NCI-H2081 treated with DMSO at 0.1 percent for 48 hours (cell line): ENCODE data around the gene ATP6AP1.
"Not testable (repeated sequence)": the region's sequence is repeated elsewhere in the genome, so short reads cannot be mapped to it uniquely, and the experiment has no call there.

Experiments
- DNase-seq: peaks from one replicate; lab custom pipeline; 2025; lab: John Stamatoyannopoulos, UW

The ATP6AP1 gene

GRCh38 chrX:154399527-154400368 lies 28.7 kb upstream of the ATP6AP1 start:
- no peak for DNase-seq

DNA sequence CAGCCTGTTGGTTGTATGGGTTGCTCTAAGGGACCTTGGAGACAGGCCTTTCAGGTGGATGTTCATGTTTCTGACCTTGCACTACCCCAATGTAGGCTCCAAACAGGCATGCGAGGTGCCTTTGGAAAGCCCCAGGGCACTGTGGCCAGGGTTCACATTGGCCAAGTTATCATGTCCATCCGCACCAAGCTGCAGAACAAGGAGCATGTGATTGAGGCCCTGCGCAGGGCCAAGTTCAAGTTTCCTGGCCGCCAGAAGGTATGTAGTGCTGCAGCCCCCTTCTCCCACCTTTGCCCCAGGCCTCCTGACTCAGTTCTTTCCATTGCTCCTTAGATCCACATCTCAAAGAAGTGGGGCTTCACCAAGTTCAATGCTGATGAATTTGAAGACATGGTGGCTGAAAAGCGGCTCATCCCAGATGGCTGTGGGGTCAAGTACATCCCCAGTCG lies 28.1 kb upstream of the ATP6AP1 start:
- not testable (repeated sequence) for DNase-seq

DNA sequence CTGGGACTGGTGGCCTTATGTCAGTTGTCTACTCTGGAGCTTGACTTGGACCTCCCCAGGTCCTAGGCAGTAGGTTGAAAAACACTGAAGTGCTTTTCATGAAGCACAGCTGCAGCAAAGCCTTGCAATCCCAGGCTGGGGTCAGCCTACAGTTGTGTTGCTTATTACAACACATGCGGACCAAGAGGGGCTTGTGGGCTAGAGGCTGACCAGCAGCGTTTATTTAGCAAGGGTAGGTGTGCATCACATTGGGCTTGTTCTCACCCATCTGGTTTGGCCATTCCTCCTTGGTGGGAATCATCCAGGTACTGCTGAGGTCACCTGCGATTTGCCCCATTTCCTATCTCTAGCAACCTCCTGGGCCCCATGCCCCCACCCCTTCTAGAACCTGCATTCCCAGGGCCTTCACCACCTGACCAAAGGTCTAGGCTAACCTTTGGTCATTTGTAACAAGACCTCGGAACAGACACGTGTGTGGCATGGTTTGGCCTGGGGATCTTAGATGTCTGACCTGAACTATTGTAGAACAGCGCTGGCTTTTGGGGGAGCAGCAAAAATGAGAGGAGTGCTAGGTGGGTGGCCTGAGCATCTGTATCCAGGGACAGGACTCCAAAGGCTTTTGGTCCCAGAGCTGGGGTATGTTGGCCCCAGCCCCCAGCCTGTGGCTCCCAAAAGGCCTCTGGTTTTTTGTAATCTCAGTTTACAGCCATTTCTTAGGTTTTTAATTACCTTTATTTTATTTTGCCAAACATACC lies 27.3 kb upstream of the ATP6AP1 start:
- no peak for DNase-seq

GRCh38 chrX:154401918-154402621 lies 26.4 kb upstream of the ATP6AP1 start:
- DNase-seq: no peak

GRCh38 chrX:154402622-154403127 lies 25.8 kb upstream of the ATP6AP1 start:
- DNase-seq: no peak

DNA sequence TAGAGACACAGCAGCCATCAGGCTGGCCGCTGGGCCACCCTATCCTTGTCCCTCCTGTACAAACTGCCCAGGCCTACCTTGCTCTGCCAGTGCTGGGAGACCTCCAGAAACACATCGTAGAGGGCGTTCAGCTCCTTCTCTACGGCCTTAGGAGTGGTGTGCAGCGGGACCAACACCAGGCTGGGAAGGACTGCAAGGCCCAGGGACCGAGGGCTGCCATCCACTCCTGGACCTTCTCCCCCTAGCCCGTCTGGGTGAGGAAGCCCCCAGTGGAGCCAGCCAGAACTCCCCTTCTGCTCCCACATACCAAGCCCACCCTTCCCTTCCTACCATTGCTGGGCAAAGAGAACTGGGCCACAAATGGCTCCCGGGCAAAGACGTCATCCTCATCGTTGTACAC lies 25.3 kb upstream of the ATP6AP1 start:
- no peak for DNase-seq

GRCh38 chrX:154403858-154404257 lies 24.6 kb upstream of the ATP6AP1 start:
- DNase-seq: no peak

DNA sequence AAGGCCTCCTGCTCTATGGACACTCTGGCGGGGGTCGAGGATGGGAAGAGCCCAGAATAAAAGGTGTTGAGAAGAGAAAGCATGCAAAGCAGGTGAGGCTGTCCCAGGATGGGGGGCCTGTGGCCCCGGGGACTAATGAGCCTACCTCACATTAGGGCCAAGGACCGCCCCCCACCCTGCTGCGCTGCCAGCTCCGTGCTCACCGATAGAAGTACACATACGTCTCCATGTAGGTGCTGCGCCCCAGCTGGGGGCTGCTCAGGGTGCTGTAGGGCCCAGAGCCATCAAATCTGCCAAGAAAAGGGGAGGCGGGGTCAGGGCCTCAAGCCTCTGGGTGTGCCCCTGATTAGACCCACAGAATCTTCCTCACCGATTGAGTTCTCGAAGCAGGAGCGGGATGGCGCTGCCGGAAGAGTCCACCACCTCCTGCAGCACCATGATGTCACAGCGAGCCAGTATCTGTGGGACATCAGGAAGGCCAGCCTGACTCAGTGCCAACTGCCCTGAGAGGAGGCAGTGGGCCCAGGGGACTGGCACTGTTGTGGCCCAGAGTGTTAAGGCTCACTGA lies 23.8 kb upstream of the ATP6AP1 start:
- no peak for DNase-seq

DNA sequence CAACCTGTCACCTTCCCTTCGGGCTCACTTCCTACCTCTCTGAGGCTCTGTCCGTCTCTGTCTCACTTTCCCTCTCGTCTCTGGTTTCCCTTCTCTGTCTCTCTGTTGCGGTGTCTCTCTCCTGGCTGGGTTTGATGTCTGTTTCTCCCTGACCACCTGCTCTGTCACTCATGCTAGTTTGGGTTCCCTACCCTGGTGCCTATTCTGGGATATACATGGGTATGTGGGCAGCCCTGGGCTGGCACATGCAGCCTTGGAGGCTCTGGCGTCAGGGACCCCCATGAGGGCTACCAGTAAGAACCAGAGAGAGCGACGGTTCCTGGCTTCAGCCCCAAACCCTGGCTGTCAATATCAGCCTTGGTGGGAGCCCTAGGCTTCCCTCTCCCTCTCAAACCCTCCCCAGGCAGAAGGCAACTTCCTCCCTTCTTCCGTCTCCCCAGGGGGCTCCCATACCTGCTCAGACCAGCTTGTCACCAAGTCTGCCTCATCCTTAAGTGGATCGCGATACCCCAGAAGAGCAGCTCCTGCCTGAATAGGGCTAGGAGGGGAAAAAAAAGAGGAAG lies 19.7 kb upstream of the ATP6AP1 start:
- no peak for DNase-seq

DNA sequence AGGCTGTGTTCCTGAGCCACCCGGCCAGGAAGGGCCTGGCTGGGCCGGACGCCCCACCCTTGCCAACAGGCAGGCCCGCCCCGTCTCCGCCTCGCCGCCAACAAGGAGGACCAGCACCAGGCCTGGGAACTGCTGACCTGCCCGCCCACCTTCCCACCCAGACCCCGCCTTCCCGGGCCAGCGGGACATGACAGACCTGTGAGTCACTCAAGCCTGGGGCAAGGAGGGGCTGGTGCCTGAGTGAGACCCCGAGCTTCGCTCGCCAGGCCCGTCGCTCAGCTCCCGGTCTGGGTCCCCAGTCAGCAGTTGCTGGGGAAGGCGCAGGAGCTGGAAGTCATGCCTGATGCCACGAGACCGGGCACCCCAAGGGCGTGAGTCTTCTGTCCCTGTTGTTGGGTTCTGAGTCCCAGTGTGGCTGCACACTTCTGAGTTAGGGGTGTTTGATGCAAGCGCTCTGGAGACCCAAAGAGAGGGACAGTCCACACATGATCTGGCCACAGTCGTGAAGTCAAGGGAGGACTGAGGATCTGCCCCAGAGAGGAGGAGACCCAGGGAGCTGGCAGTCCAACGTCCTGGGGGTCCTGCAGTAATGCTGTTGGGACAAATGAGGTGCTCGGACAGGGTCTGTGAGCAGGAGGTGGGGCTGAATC lies 19.1 kb upstream of the ATP6AP1 start, which contains the start of gene DNASE1L1:
Gene DNASE1L1, minus strand, starts transcription at position 33 of the 650 bp plus-strand sequence. CDS start 3,686 bp downstream, outside the sequence.
- no peak for DNase-seq

DNA sequence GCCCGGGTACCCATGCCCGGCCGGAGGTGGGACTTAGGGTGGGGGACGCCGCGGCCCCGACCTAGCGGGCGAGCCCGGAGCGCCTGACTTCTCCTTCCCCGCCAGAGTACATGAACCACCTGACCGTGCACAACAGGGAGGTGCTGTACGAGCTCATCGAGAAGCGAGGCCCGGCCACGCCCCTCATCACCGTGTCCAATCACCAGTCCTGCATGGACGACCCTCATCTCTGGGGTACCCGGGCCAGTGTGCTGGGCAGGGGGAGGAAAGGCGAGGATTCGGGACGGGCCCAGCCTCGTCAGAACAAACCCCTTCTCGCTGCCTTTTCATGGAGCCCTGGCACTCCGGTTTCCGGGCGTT lies 16.5 kb upstream of the ATP6AP1 start:
- no peak for DNase-seq

GRCh38 chrX:154412468-154412867 lies 16.0 kb upstream of the ATP6AP1 start:
- no peak for DNase-seq

DNA sequence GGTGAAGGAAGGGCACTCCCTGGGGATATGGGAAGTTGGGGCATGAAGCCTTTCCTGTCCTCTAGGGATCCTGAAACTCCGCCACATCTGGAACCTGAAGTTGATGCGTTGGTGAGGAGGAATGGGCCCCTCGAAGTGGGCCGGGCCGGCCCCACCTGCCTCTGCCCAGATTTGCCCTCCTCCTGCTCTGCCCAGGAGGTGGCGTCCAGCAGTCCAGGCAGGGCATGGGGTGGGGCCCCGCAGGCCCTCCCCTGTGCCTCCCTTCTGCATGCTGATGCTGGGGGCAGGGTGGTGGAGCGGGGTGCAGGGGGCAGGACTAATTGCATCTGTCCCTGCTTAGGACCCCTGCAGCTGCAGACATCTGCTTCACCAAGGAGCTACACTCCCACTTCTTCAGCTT lies 15.3 kb upstream of the ATP6AP1 start:
- no peak for DNase-seq

DNA sequence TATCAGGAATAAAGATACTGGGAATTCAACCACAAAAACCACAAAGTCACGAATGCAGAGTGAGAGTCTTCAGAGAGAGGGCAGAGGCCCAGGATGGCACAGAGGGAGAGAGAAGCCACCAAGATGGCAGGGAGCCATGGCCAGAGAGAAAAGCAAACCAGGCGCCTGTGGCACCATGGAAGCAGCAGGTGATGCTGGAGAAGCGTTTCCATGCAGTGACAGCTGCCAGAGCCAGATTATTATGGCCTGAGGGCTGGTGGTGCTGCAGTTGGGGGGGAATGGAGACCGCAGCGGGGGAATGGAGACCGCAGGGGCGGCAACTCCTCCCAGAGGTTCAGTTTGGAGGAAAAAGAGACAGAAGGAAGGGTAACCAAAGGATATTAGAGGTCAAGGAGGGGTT lies 11.3 kb upstream of the ATP6AP1 start:
- DNase-seq: no peak

GRCh38 chrX:154419189-154419588 lies 9.3 kb upstream of the ATP6AP1 start:
- no peak for DNase-seq

- DNase-seq: no peak
These were observed 8.6 kb upstream of the ATP6AP1 start for GRCh38 chrX:154419688-154420401.

DNA sequence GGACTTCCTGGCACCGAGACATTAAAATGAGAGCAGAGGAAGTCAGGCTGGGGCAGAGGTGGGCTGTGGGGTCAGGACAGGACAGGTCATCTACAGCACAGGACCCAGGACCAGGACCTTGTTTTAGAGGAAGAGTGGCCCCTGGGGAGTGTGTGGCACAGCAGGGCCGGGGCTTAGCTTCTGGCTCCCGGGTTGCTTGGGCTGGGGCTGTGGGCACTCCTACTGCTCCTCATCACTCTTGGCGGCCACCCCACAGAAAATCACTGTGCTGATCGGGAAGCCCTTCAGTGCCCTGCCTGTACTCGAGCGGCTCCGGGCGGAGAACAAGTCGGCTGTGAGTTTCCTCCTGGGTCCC lies 8.1 kb upstream of the ATP6AP1 start:
- no peak for DNase-seq

GRCh38 chrX:154426916-154427770 lies 1.3 kb upstream of the ATP6AP1 start:
- DNase-seq: no peak

GRCh38 chrX:154429711-154430110 lies 1.2 kb downstream of the ATP6AP1 start:
- DNase-seq: no peak

DNA sequence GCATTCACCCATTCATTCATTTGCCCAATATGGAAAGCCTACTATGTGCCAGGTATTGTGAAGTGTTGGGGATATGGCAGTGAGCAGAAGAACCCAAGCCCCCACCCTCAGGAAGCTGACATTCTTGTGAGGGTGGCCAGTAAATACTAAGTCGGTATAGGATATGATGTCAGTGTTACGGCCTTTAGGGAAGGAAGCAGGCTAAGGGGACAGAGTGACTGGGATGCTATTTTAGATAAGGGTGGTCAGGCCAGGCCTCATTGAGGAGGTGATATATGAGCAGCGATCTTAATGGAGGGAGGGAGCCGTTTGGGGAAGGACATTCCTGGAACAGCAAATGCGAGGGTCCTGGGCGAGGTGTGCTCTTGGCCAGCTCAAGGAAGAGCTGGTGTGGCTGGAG lies 2.0 kb downstream of the ATP6AP1 start:
- no peak for DNase-seq
